ENCODE data around the gene BABAM2. TPM values are rescaled to one million over a fixed set of nuclear protein-coding genes. Genes with fewer than 3 reads are reported as not detected.

BABAM2 gene
- total and polyA plus RNA-seq, 9 of the 15 experiments (the other 6 are each of a cell fraction or from before 2014, with no cell fraction given): 10.9 to 37.4 (median 25.6) TPM

DNA sequence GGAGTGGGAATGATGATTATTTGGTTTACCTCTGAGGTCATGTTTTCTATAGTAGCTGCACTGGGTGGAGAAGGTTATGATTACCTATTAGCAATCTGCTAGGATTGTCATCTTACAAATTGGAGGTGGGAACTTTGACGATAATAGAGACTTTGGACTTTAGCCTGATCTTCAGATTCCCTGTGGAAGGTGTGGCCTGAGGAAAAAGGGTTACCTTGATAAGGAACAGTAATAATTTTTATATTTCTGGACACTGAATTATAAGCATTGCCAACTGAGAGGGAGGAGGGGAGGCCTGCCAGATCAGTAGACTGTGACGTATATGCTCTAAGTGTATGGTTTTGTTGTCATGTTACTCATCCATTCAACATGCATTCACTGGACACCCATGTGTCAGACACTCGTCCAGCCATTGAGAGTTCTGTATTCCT is 318.7 kb downstream of the BABAM2 start:
- Histone ChIP-seq H3K9me1 (ENCODE audit: control insufficient read depth, insufficient read depth, low read length) (no peaks in the 10 kb centered on the region), H4K20me1 (replicated peaks; ENCODE audit: control insufficient read depth, insufficient read depth, low read length) (no peaks in the 10 kb centered on the region), H3K4me2 (ENCODE audit: insufficient read depth, low read length) (no peak overlapping the region), H3K27me3 (ENCODE audit: control insufficient read depth in 2 of 2, insufficient read depth in 2 of 2, low read length in 2 of 2) (no peaks in the 10 kb centered on the region), H3K36me3 (ENCODE audit: control insufficient read depth, insufficient read depth, low read length) (no peaks in the 10 kb centered on the region), H3K79me2 (ENCODE audit: control insufficient read depth, insufficient read depth, low read length) (no peaks in the 10 kb centered on the region), H3K4me3 (no peak overlapping the region), H3K27ac (ENCODE audit: extremely low read depth, low read depth, low read length) (no peak overlapping the region), H3K4me1 (replicated peaks in 1 of 2; ENCODE audit: control insufficient read depth in 2 of 2, insufficient read depth in 2 of 2, low read length in 2 of 2) (no peaks in the 10 kb centered on the region), H3K9me3 (replicated peaks; ENCODE audit: control insufficient read depth, insufficient read depth, low read depth, low read length) (no peaks in the 10 kb centered on the region), H2AFZ (ENCODE audit: low read depth, low read length) (no peak overlapping the region), H3K9ac (ENCODE audit: insufficient read depth in 1 of 2, low read depth in 2 of 2, low read length in 2 of 2) (no peak overlapping the region)
- intact Hi-C loops (cut with micrococcal nuclease): no loop called here
- ChIA-PET POLR2A (interaction anchor here (0.8 kb wide), 1 partner anchor 89 kb away, joined by 3 read pairs; no protein-coding TSS in a partner anchor), CTCF (ENCODE audit: low intra/inter-chr PET ratio) (no interaction called here)
- no peak for ATAC-seq
- no peak for FAIRE-seq
- DNase-seq (ENCODE audit: extremely low read depth in 1 of 4, low spot score in 3 of 4): no peak
- no TSS peak for BruUV-seq (replicated peaks)
- no peak for TF ChIP-seq TARDBP (IDR thresholded peaks at IDR 0.05)
- TF ChIP-seq, protein P1, sequence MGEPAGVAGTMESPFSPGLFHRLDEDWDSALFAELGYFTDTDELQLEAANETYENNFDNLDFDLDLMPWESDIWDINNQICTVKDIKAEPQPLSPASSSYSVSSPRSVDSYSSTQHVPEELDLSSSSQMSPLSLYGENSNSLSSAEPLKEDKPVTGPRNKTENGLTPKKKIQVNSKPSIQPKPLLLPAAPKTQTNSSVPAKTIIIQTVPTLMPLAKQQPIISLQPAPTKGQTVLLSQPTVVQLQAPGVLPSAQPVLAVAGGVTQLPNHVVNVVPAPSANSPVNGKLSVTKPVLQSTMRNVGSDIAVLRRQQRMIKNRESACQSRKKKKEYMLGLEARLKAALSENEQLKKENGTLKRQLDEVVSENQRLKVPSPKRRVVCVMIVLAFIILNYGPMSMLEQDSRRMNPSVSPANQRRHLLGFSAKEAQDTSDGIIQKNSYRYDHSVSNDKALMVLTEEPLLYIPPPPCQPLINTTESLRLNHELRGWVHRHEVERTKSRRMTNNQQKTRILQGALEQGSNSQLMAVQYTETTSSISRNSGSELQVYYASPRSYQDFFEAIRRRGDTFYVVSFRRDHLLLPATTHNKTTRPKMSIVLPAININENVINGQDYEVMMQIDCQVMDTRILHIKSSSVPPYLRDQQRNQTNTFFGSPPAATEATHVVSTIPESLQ (CRISPR knock-in tag; IDR thresholded peaks at IDR 0.05): no peak
- TF ChIP-seq KLF1 (tag; IDR thresholded peaks at IDR 0.05): no peak
- no peak for TF ChIP-seq MCM5 (IDR thresholded peaks at IDR 0.05; ENCODE audit: low read depth)
- TF ChIP-seq, protein P2, sequence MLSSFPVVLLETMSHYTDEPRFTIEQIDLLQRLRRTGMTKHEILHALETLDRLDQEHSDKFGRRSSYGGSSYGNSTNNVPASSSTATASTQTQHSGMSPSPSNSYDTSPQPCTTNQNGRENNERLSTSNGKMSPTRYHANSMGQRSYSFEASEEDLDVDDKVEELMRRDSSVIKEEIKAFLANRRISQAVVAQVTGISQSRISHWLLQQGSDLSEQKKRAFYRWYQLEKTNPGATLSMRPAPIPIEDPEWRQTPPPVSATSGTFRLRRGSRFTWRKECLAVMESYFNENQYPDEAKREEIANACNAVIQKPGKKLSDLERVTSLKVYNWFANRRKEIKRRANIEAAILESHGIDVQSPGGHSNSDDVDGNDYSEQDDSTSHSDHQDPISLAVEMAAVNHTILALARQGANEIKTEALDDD (IDR thresholded peaks at IDR 0.05): no peak
- TF ChIP-seq SMARCE1 (IDR thresholded peaks at IDR 0.05): no peak
- TF ChIP-seq GTF2F1 (IDR thresholded peaks at IDR 0.05; ENCODE audit: low read depth, low read length): no peak
- TF ChIP-seq, protein P3, sequence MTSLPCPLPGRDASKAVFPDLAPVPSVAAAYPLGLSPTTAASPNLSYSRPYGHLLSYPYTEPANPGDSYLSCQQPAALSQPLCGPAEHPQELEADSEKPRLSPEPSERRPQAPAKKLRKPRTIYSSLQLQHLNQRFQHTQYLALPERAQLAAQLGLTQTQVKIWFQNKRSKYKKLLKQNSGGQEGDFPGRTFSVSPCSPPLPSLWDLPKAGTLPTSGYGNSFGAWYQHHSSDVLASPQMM (CRISPR knock-in tag; IDR thresholded peaks at IDR 0.05): no peak
- no peak for TF ChIP-seq ZNF76 (CRISPR knock-in tag; IDR thresholded peaks at IDR 0.05; ENCODE audit: borderline replicate concordance)
- TF ChIP-seq, protein P4, sequence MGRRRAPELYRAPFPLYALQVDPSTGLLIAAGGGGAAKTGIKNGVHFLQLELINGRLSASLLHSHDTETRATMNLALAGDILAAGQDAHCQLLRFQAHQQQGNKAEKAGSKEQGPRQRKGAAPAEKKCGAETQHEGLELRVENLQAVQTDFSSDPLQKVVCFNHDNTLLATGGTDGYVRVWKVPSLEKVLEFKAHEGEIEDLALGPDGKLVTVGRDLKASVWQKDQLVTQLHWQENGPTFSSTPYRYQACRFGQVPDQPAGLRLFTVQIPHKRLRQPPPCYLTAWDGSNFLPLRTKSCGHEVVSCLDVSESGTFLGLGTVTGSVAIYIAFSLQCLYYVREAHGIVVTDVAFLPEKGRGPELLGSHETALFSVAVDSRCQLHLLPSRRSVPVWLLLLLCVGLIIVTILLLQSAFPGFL (CRISPR knock-in tag; IDR thresholded peaks at IDR 0.05): no peak
- no peak for TF ChIP-seq ZNF174 (CRISPR knock-in tag; IDR thresholded peaks at IDR 0.05)
- TF ChIP-seq CHD4 (IDR thresholded peaks at IDR 0.05; ENCODE audit: insufficient read depth, insufficient replicate concordance, low read depth, low read length, poor library complexity, severe bottlenecking): no peak
- TF ChIP-seq CBX8 (IDR thresholded peaks at IDR 0.05; ENCODE audit: borderline replicate concordance, extremely low read depth, low read depth, low read length, poor library complexity, severe bottlenecking): no peak
- in situ Hi-C loops (cut with MboI): no loop called here
- 36% methylated on average over 3 of the region's 3 CpGs for WGBS (ENCODE audit: insufficient coverage, low coverage, missing lambda C conversion rate)
